Measurements from ENCODE around the gene TLR10.
A peak's percentile ranks its signal among the peaks of the same experiment; 100 is the strongest.

Gene TLR10

DNA sequence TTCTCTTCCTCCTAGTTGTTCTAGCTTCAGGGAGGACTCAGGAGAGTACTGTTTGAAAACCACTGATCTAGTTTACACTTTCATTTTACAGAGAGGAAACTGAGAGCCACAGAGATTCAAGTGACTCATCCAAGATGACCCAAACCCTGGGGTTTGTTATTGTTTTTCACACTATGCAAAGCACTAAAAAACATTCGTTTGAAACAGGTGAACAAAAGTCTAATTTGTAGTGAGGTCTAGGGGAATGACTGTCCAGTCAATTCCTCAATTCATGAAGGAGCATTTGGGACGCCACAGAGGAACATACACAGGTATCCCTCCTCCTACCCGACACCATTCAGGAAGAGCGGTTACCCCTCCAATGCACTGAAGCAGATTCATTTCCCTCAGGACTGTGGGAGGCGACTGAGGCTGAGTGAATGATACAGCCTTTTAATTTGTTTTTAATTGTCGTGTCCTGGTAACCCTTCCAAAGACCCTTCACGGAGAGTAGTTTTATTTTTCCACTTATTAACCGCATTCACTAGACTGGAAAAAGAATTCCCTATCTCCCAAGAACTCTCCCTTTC lies 30.3 kb downstream of the TLR10 start:
- Histone ChIP-seq H2AFZ (ENCODE audit: insufficient read depth, low read length, poor library complexity) (no peak overlapping the region), H3K36me3 (ENCODE audit: control insufficient read depth in 1 of 2, insufficient read depth in 2 of 2, low read length in 2 of 2) (no peaks in the 10 kb centered on the region), H4K91ac (ENCODE audit: low read depth, low read length) (no peak overlapping the region), H3K4me3 (ENCODE audit: low read depth, low read length) (no peak overlapping the region), H3K27ac (ENCODE audit: low read depth, low read length) (peak overlapping the region; percentile 39), H3K4me2 (ENCODE audit: low read length) (no peak overlapping the region), H3K4me1 (ENCODE audit: control insufficient read depth in 1 of 2, insufficient read depth in 2 of 2, low read length in 2 of 2) (peaks cover 19 to 22% of the 10 kb centered on the region in 2 experiments), H3K4ac (ENCODE audit: low read depth, low read length) (no peak overlapping the region), H2BK5ac (ENCODE audit: low read depth, low read length, poor library complexity) (no peak overlapping the region), H2BK120ac (ENCODE audit: insufficient read depth, low read length, poor library complexity) (no peak overlapping the region), H3K9me3 (ENCODE audit: insufficient read depth, low read depth, low read length) (peaks cover 11% of the 10 kb centered on the region), H3K79me2 (ENCODE audit: control insufficient read depth, insufficient read depth, low read length, poor library complexity) (peaks cover 2% of the 10 kb centered on the region), H3K27me3 (ENCODE audit: insufficient read depth, low read length) (no peaks in the 10 kb centered on the region), H2BK12ac (ENCODE audit: low read length) (peak overlapping the region; percentile 19), H4K8ac (ENCODE audit: low read depth, low read length) (no peak overlapping the region), H3K9ac (ENCODE audit: low read length) (no peak overlapping the region), H3K79me1 (ENCODE audit: low read length) (peaks cover 2% of the 10 kb centered on the region), H3K18ac (ENCODE audit: low read length) (no peak overlapping the region), H4K12ac (ENCODE audit: low read depth, low read length) (no peak overlapping the region), H3K23ac (ENCODE audit: low read length) (no peak overlapping the region), H2AK5ac (ENCODE audit: low read length) (no peak overlapping the region), H3K14ac (ENCODE audit: low read length) (no peak overlapping the region)
- no peak for DNase-seq
- no CpG with 5 or more reads among the region's 8 CpGs for WGBS (ENCODE audit: extremely low coverage, insufficient coverage, insufficient read length)

DNA sequence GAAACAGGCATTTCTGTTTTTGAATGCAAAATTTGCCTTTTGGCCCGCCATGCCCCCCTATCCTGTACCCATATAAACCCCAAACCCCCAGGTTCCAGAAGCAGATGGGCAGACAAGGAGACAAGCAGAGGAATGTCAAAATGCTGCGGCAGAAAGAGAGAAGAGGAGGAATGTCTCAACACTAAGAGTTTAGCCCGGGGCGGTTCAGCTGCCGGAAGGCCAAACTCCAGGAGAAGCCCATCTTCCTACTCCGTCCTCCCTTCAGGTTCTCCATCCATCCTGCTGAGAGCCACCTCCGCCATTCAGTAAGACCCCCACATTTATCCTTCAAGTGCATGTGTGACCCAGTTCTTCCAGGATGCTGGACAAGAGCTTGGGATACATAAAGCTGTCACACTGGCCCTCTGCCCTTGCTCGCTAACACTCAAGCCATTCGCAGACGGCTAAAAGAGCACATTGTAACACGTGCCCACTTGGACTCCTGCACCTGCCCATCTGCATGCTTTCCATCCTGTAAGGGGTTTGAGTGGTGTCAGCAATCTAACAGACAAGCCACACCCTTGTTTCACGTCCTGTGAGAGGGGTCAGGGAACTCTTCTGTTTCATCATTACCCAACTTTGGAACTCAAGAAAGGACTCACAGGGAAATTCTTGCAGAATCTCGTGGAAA lies 31.3 kb downstream of the TLR10 start:
- Histone ChIP-seq H3K79me1 (ENCODE audit: low read length) (peaks cover 2% of the 10 kb centered on the region), H3K79me2 (ENCODE audit: control insufficient read depth, insufficient read depth, low read length, poor library complexity) (peaks cover 2% of the 10 kb centered on the region), H3K4me1 (ENCODE audit: control insufficient read depth in 1 of 2, insufficient read depth in 2 of 2, low read length in 2 of 2) (peaks cover 19 to 22% of the 10 kb centered on the region in 2 experiments), H2AFZ (ENCODE audit: insufficient read depth, low read length, poor library complexity) (no peak overlapping the region), H3K27me3 (ENCODE audit: insufficient read depth, low read length) (no peaks in the 10 kb centered on the region), H2BK12ac (ENCODE audit: low read length) (peak overlapping the region; percentile 44), H2AK5ac (ENCODE audit: low read length) (no peak overlapping the region), H3K4ac (ENCODE audit: low read depth, low read length) (no peak overlapping the region), H2BK5ac (ENCODE audit: low read depth, low read length, poor library complexity) (no peak overlapping the region), H3K23ac (ENCODE audit: low read length) (no peak overlapping the region), H3K36me3 (ENCODE audit: control insufficient read depth in 1 of 2, insufficient read depth in 2 of 2, low read length in 2 of 2) (no peaks in the 10 kb centered on the region), H3K14ac (ENCODE audit: low read length) (no peak overlapping the region), H4K12ac (ENCODE audit: low read depth, low read length) (no peak overlapping the region), H3K18ac (ENCODE audit: low read length) (no peak overlapping the region), H3K9ac (ENCODE audit: low read length) (no peak overlapping the region), H3K27ac (ENCODE audit: low read depth, low read length) (no peak overlapping the region), H4K8ac (ENCODE audit: low read depth, low read length) (no peak overlapping the region), H4K91ac (ENCODE audit: low read depth, low read length) (peak overlapping the region; percentile 1), H3K4me3 (ENCODE audit: low read depth, low read length) (no peak overlapping the region), H3K9me3 (ENCODE audit: insufficient read depth, low read depth, low read length) (peaks cover 12% of the 10 kb centered on the region), H3K4me2 (ENCODE audit: low read length) (no peak overlapping the region), H2BK120ac (ENCODE audit: insufficient read depth, low read length, poor library complexity) (no peak overlapping the region)
- peak; percentile 49 to 82 for DNase-seq
- no CpG with 5 or more reads among the region's 13 CpGs for WGBS (ENCODE audit: extremely low coverage, insufficient coverage, insufficient read length)

DNA sequence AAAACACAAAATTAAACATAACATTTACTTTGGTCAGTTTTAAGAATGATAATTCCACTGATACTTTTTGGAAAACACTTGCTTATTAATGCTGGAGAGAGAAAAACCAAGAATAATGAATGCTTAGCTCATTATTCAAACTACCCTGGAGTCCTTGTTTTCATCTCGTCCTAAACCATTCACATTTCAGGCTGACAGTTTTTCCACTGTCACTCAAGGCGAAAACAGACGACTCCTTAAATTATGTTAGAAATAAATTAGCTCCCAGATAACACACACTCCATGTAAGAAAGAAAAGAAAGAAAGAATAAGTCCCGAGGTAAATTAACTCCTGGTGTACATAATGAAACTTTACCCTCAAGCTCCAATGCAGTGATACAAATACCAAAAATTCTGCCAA lies 33.5 kb downstream of the TLR10 start:
- Histone ChIP-seq H2BK5ac (ENCODE audit: low read depth, low read length, poor library complexity) (no peak overlapping the region), H3K23ac (ENCODE audit: low read length) (no peak overlapping the region), H3K79me2 (ENCODE audit: control insufficient read depth, insufficient read depth, low read length, poor library complexity) (peaks cover 2% of the 10 kb centered on the region), H3K4me3 (ENCODE audit: low read depth, low read length) (no peak overlapping the region), H3K9ac (ENCODE audit: low read length) (no peak overlapping the region), H2BK12ac (ENCODE audit: low read length) (no peak overlapping the region), H3K79me1 (ENCODE audit: low read length) (peaks cover 2% of the 10 kb centered on the region), H3K4ac (ENCODE audit: low read depth, low read length) (no peak overlapping the region), H4K12ac (ENCODE audit: low read depth, low read length) (no peak overlapping the region), H2AK5ac (ENCODE audit: low read length) (no peak overlapping the region), H3K14ac (ENCODE audit: low read length) (no peak overlapping the region), H4K8ac (ENCODE audit: low read depth, low read length) (no peak overlapping the region), H3K27me3 (ENCODE audit: insufficient read depth, low read length) (no peaks in the 10 kb centered on the region), H2BK120ac (ENCODE audit: insufficient read depth, low read length, poor library complexity) (no peak overlapping the region), H3K4me2 (ENCODE audit: low read length) (no peak overlapping the region), H2AFZ (ENCODE audit: insufficient read depth, low read length, poor library complexity) (no peak overlapping the region), H3K9me3 (ENCODE audit: insufficient read depth, low read depth, low read length) (peaks cover 12% of the 10 kb centered on the region), H4K91ac (ENCODE audit: low read depth, low read length) (no peak overlapping the region), H3K4me1 (ENCODE audit: control insufficient read depth in 1 of 2, insufficient read depth in 2 of 2, low read length in 2 of 2) (peaks cover 19 to 22% of the 10 kb centered on the region in 2 experiments), H3K36me3 (ENCODE audit: control insufficient read depth in 1 of 2, insufficient read depth in 2 of 2, low read length in 2 of 2) (no peaks in the 10 kb centered on the region), H3K18ac (ENCODE audit: low read length) (no peak overlapping the region), H3K27ac (ENCODE audit: low read depth, low read length) (no peak overlapping the region)
- no peak for DNase-seq
- WGBS (ENCODE audit: extremely low coverage, insufficient coverage, insufficient read length) = no CpG with 5 or more reads among the region's 4 CpGs

DNA sequence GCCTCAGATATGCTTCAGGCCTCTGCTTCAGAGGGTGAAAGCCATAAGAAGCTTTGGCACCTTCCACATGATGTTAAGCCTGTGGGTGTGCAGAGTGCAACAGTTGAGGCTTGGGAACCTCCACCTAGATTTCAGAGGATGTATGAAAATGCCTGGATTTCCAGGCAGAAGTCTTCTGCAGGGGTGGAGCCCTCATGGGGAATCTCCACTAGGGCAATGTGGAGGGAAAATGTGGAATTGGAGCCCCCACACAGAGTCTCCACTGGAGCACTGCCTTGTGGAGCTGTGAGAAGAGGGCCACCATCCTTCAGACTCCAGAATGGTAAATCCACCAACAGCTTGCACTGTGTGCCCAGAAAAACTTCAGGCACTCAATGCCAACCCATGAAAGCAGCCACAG lies 35.2 kb downstream of the TLR10 start:
- H3K79me2 ChIP-seq (ENCODE audit: control insufficient read depth, insufficient read depth, low read length, poor library complexity) = no peaks in the 10 kb centered on the region
- H3K23ac ChIP-seq (ENCODE audit: low read length) = no peak overlapping the region
- H3K79me1 ChIP-seq (ENCODE audit: low read length) = peaks cover 2% of the 10 kb centered on the region
- no peak overlapping the region for H2BK12ac ChIP-seq (ENCODE audit: low read length)
- DNase-seq = no peak
- no peak overlapping the region for H3K9ac ChIP-seq (ENCODE audit: low read length)
- no peak overlapping the region for H3K14ac ChIP-seq (ENCODE audit: low read length)
- H3K4me1 ChIP-seq (ENCODE audit: control insufficient read depth in 1 of 2, insufficient read depth in 2 of 2, low read length in 2 of 2) = peaks cover 14 to 17% of the 10 kb centered on the region in 2 experiments
- H3K9me3 ChIP-seq (ENCODE audit: insufficient read depth, low read depth, low read length) = peaks cover 8% of the 10 kb centered on the region
- no peak overlapping the region for H3K4me3 ChIP-seq (ENCODE audit: low read depth, low read length)
- H3K4me2 ChIP-seq (ENCODE audit: low read length) = no peak overlapping the region
- H4K8ac ChIP-seq (ENCODE audit: low read depth, low read length) = no peak overlapping the region
- no peak overlapping the region for H3K27ac ChIP-seq (ENCODE audit: low read depth, low read length)
- no peak overlapping the region for H4K91ac ChIP-seq (ENCODE audit: low read depth, low read length)
- no peak overlapping the region for H4K12ac ChIP-seq (ENCODE audit: low read depth, low read length)
- no peak overlapping the region for H2BK5ac ChIP-seq (ENCODE audit: low read depth, low read length, poor library complexity)
- no peaks in the 10 kb centered on the region for H3K36me3 ChIP-seq (ENCODE audit: control insufficient read depth in 1 of 2, insufficient read depth in 2 of 2, low read length in 2 of 2)
- no peak overlapping the region for H2BK120ac ChIP-seq (ENCODE audit: insufficient read depth, low read length, poor library complexity)
- no peak overlapping the region for H3K18ac ChIP-seq (ENCODE audit: low read length)
- no peaks in the 10 kb centered on the region for H3K27me3 ChIP-seq (ENCODE audit: insufficient read depth, low read length)
- no peak overlapping the region for H3K4ac ChIP-seq (ENCODE audit: low read depth, low read length)
- no peak overlapping the region for H2AFZ ChIP-seq (ENCODE audit: insufficient read depth, low read length, poor library complexity)
- H2AK5ac ChIP-seq (ENCODE audit: low read length) = no peak overlapping the region
